Colonic mucosa (tissue), 4 donors: Measurements from ENCODE around the gene SLC29A3. TPM values are rescaled to one million over a fixed set of nuclear protein-coding genes. Genes with fewer than 3 reads are reported as not detected.

Source experiments
- DNase-seq: peaks from one replicate; pipeline ENCODE4 v3.0.0-alpha.2; 2020
- H3K27ac ChIP-seq: fragments of 200-600 bp; one replicate; pipeline ENCODE4 v1.8.0; 2021
- H3K27me3 ChIP-seq: fragments of 200-600 bp; one replicate; pipeline ENCODE4 v1.8.0; 2021
- H3K36me3 ChIP-seq: fragments of 200-600 bp; one replicate; pipeline ENCODE4 v1.8.0; 2021
- H3K4me1 ChIP-seq: fragments of 200-600 bp; one replicate; pipeline ENCODE4 v1.8.0; 2021; ENCODE audit warnings: mild to moderate bottlenecking
- H3K4me3 ChIP-seq: fragments of 200-600 bp; one replicate; pipeline ENCODE4 v1.8.0; 2021
- H3K9ac ChIP-seq, 2 donors: one replicate each; pipeline ENCODE4 v1.7.0; 2013; ENCODE audit warnings: control low read depth in 2 of 2, low read depth in 2 of 2, low read length in 2 of 2
- H3K9me3 ChIP-seq: fragments of 200-600 bp; one replicate; pipeline ENCODE4 v1.8.0; 2021
- CTCF ChIP-seq: fragments of 200-600 bp; IDR thresholded peaks from one replicate; pipeline ENCODE4 v1.8.0; 2022; ENCODE audit warnings: antibody characterized with exemption, mild to moderate bottlenecking
- intact Hi-C: fragments of 100-400 bp; cut with DNase I; formaldehyde crosslinking; loops from one replicate; pipeline ENCODE4 v1.14.1; 2022
- total RNA-seq, 2 donors: library from RNA; stranded (reverse); fragmentation: NEBNext Ultra II Directional in 1 of 2; extraction: Animal tissue kit (Norgen Biotek cat#: 25700) in 1 of 2; gene quantifications; one replicate each; pipeline ENCODE4 v1.2.1, GENCODE V29; 2021
- donor health status: healthy.
- donor health status: DM: no; HTN: no; CAD: no.
- donor health status: DM: no; HTN: no; CAD: no.

The SLC29A3 gene
- total RNA-seq, 2 donors from 2014 or later, result 3.8 to 6.5 TPM

- H3K4me3 ChIP-seq, result peak overlapping the region; percentile 40
- H3K9ac ChIP-seq, result peak overlapping the region in 1 of 2 donors; percentile 24
- no peak for TF ChIP-seq CTCF
- H3K4me1 ChIP-seq, result peaks cover 9% of the 10 kb centered on the region
- H3K27ac ChIP-seq, result no peak overlapping the region
- no peaks in the 10 kb centered on the region for H3K36me3 ChIP-seq
- no peaks in the 10 kb centered on the region for H3K9me3 ChIP-seq
- no peak for DNase-seq
- peaks cover 17% of the 10 kb centered on the region for H3K27me3 ChIP-seq
- intact Hi-C loops, result no loop called here
These were observed 77.1 kb downstream of the SLC29A3 start for GRCh38 chr10:71396084-71396710.

GRCh38 chr10:71396711-71397295, 77.7 kb downstream of the SLC29A3 start, which contains the start of gene CDH23:
Gene CDH23, plus strand, starts transcription at chr10:71396920. Its CDS starts 42,912 bp downstream, at chr10:71439832.
- H3K4me1 ChIP-seq, result peaks cover 9% of the 10 kb centered on the region
- no peaks in the 10 kb centered on the region for H3K9me3 ChIP-seq
- no peaks in the 10 kb centered on the region for H3K36me3 ChIP-seq
- no peak for TF ChIP-seq CTCF
- H3K27me3 ChIP-seq, result peaks cover 17% of the 10 kb centered on the region
- peak within 1 kb of the TSS in 1 of 2 donors; percentile 24 for H3K9ac ChIP-seq
- intact Hi-C loops, result no loop called here
- peak within 1 kb of the TSS; percentile 40 for H3K4me3 ChIP-seq
- no peak for DNase-seq
- H3K27ac ChIP-seq, result no peak within 1 kb of the TSS

GRCh38 chr10:71397296-71398212, 78.5 kb downstream of the SLC29A3 start:
- peak overlapping the region in 1 of 2 donors; percentile 24 for H3K9ac ChIP-seq
- no peaks in the 10 kb centered on the region for H3K36me3 ChIP-seq
- no peak for TF ChIP-seq CTCF
- no peaks in the 10 kb centered on the region for H3K9me3 ChIP-seq
- H3K27ac ChIP-seq, result no peak overlapping the region
- peaks cover 17% of the 10 kb centered on the region for H3K27me3 ChIP-seq
- H3K4me1 ChIP-seq, result peaks cover 9% of the 10 kb centered on the region
- peak overlapping the region; percentile 40 for H3K4me3 ChIP-seq
- intact Hi-C loops, result no loop called here
- no peak for DNase-seq

GRCh38 chr10:71398976-71399375, 79.9 kb downstream of the SLC29A3 start:
- no peak overlapping the region for H3K4me3 ChIP-seq
- no peak overlapping the region for H3K27ac ChIP-seq
- intact Hi-C loops, result no loop called here
- no peaks in the 10 kb centered on the region for H3K36me3 ChIP-seq
- H3K4me1 ChIP-seq, result peaks cover 9% of the 10 kb centered on the region
- no peak overlapping the region for H3K9ac ChIP-seq
- peaks cover 17% of the 10 kb centered on the region for H3K27me3 ChIP-seq
- TF ChIP-seq CTCF, result no peak
- no peak for DNase-seq
- H3K9me3 ChIP-seq, result no peaks in the 10 kb centered on the region

- no peak overlapping the region for H3K9ac ChIP-seq
- no peak overlapping the region for H3K27ac ChIP-seq
- DNase-seq, result no peak
- peaks cover 9% of the 10 kb centered on the region for H3K4me1 ChIP-seq
- intact Hi-C loops, result no loop called here
- H3K4me3 ChIP-seq, result no peak overlapping the region
- peaks cover 17% of the 10 kb centered on the region for H3K27me3 ChIP-seq
- no peaks in the 10 kb centered on the region for H3K9me3 ChIP-seq
- no peak for TF ChIP-seq CTCF
- H3K36me3 ChIP-seq, result no peaks in the 10 kb centered on the region
These were observed 80.9 kb downstream of the SLC29A3 start for GRCh38 chr10:71399946-71400345.
